ENCODE data around the gene KRTAP19-1. TPM values are rescaled to one million over a fixed set of nuclear protein-coding genes. Genes with fewer than 3 reads are reported as not detected.

KRTAP19-1 gene
- polyA plus RNA-seq, 3 donors: not detected

GRCh38 chr21:30468900-30469714, 11.1 kb downstream of the KRTAP19-1 start:
- no peak for DNase-seq
- no peak for TF ChIP-seq CTCF (IDR thresholded peaks at IDR 0.05)
- H3K4me1 ChIP-seq (ENCODE audit: control insufficient read depth in 1 of 2, insufficient read depth in 2 of 2, low read length in 2 of 2): no peaks in the 10 kb centered on the region
- H3K9me3 ChIP-seq (replicated peaks in 1 of 2; ENCODE audit: control insufficient read depth in 1 of 2, insufficient read depth in 1 of 2, low read length in 2 of 2): no peaks in the 10 kb centered on the region
- no peaks in the 10 kb centered on the region for H3K27me3 ChIP-seq (ENCODE audit: control insufficient read depth in 2 of 2, insufficient read depth in 2 of 2, low read length in 2 of 2)
- H2AFZ ChIP-seq (ENCODE audit: insufficient read depth, low read depth, low read length, poor library complexity, severe bottlenecking): no peak overlapping the region
- H3K4me3 Mint-ChIP-seq: no peak overlapping the region
- H4K20me1 ChIP-seq (ENCODE audit: insufficient read depth, low read length): no peaks in the 10 kb centered on the region
- H3K79me2 ChIP-seq (ENCODE audit: insufficient read depth, low read length): no peaks in the 10 kb centered on the region
- H3K4me3 ChIP-seq (replicated peaks in 1 of 3; ENCODE audit: low read depth in 2 of 3, low read length in 3 of 3): no peak overlapping the region
- no peak overlapping the region for H3K27ac ChIP-seq (ENCODE audit: low read depth in 1 of 2, low read length in 2 of 2)
- H3K27me3 Mint-ChIP-seq (ENCODE audit: low read depth in 3 of 3): no peaks in the 10 kb centered on the region
- intact Hi-C loops (cut with micrococcal nuclease): no loop called here
- H3K4me2 ChIP-seq (replicated peaks; ENCODE audit: extremely low read depth, low read length, poor library complexity, severe bottlenecking): no peak overlapping the region
- H3K36me3 Mint-ChIP-seq: no peaks in the 10 kb centered on the region
- H3K9me3 Mint-ChIP-seq: peaks cover 0 to 2% (median 0%) of the 10 kb centered on the region in 7 donors
- no peaks in the 10 kb centered on the region for H3K4me1 Mint-ChIP-seq
- no peaks in the 10 kb centered on the region for H3K36me3 ChIP-seq (replicated peaks in 1 of 2; ENCODE audit: control insufficient read depth in 1 of 2, insufficient read depth in 2 of 2, low read length in 2 of 2)
- H3K9ac ChIP-seq (ENCODE audit: insufficient read depth, low read length, poor library complexity, severe bottlenecking): no peak overlapping the region
- WGBS (ENCODE audit: insufficient coverage): no CpG with 5 or more reads among the region's 6 CpGs
- no peak overlapping the region for H3K27ac Mint-ChIP-seq

- DNase-seq: no peak
- H3K4me2 ChIP-seq (replicated peaks; ENCODE audit: extremely low read depth, low read length, poor library complexity, severe bottlenecking): no peak overlapping the region
- no peak overlapping the region for H3K9ac ChIP-seq (ENCODE audit: insufficient read depth, low read length, poor library complexity, severe bottlenecking)
- no peaks in the 10 kb centered on the region for H3K9me3 ChIP-seq (replicated peaks in 1 of 2; ENCODE audit: control insufficient read depth in 1 of 2, insufficient read depth in 1 of 2, low read length in 2 of 2)
- no peak overlapping the region for H3K27ac Mint-ChIP-seq
- no CpG with 5 or more reads among the region's 3 CpGs for WGBS (ENCODE audit: insufficient coverage)
- H3K4me1 Mint-ChIP-seq: no peaks in the 10 kb centered on the region
- H2AFZ ChIP-seq (ENCODE audit: insufficient read depth, low read depth, low read length, poor library complexity, severe bottlenecking): no peak overlapping the region
- H3K4me3 ChIP-seq (replicated peaks in 1 of 3; ENCODE audit: low read depth in 2 of 3, low read length in 3 of 3): no peak overlapping the region
- no peak overlapping the region for H3K4me3 Mint-ChIP-seq
- peak; percentile 17 for TF ChIP-seq CTCF (IDR thresholded peaks at IDR 0.05)
- no peak overlapping the region for H3K27ac ChIP-seq (ENCODE audit: low read depth in 1 of 2, low read length in 2 of 2)
- no peaks in the 10 kb centered on the region for H3K79me2 ChIP-seq (ENCODE audit: insufficient read depth, low read length)
- H4K20me1 ChIP-seq (ENCODE audit: insufficient read depth, low read length): no peaks in the 10 kb centered on the region
- no peaks in the 10 kb centered on the region for H3K27me3 ChIP-seq (ENCODE audit: control insufficient read depth in 2 of 2, insufficient read depth in 2 of 2, low read length in 2 of 2)
- intact Hi-C loops (cut with micrococcal nuclease): no loop called here
- no peaks in the 10 kb centered on the region for H3K36me3 ChIP-seq (replicated peaks in 1 of 2; ENCODE audit: control insufficient read depth in 1 of 2, insufficient read depth in 2 of 2, low read length in 2 of 2)
- no peaks in the 10 kb centered on the region for H3K4me1 ChIP-seq (ENCODE audit: control insufficient read depth in 1 of 2, insufficient read depth in 2 of 2, low read length in 2 of 2)
- peaks cover 0 to 2% (median 0%) of the 10 kb centered on the region in 7 donors for H3K9me3 Mint-ChIP-seq
- H3K27me3 Mint-ChIP-seq (ENCODE audit: low read depth in 3 of 3): peaks cover 0 to 2% (median 2%) of the 10 kb centered on the region in 3 donors
- no peaks in the 10 kb centered on the region for H3K36me3 Mint-ChIP-seq
Observed at GRCh38 chr21:30463713-30464112, 16.5 kb downstream of the KRTAP19-1 start.
